ENCODE data around the gene IFNL2.
"Not testable (repeated sequence)": the region's sequence is repeated elsewhere in the genome, so short reads cannot be mapped to it uniquely, and the experiment has no call there.

- TF ChIP-seq EZH2 (IDR thresholded peaks at IDR 0.05); POLR2AphosphoS5 (IDR thresholded peaks at IDR 0.05; ENCODE audit: borderline replicate concordance, low read depth, low read length): not testable (repeated sequence)
These were observed 5.7 kb downstream of the IFNL2 start for GRCh38 chr19:39273859-39274258.
